Caco-2 (cell line): ENCODE measurements around the gene CYB561D2. TPM values are rescaled to one million over a fixed set of nuclear protein-coding genes. Genes with fewer than 3 reads are reported as not detected.
A peak's percentile ranks its signal among the peaks of the same experiment; 100 is the strongest.

Experiments used
- BruUV-seq: library from RNA; stranded (reverse); fragments of 400-500 nt; replicated peaks from 2 replicates; lab custom pipeline; 2021; lab: Mats Ljungman, UMichigan
- CTCF ChIA-PET: fragments of 300-600 bp; sonication (Branson Sonifier 250); formaldehyde crosslinking; loops from one replicate; lab custom pipeline; 2022; ENCODE audit warnings: antibody characterized with exemption; lab: Charles Lee
- POLR2A ChIA-PET: fragments of 300-600 bp; sonication (Branson Sonifier 250); formaldehyde crosslinking; loops from one replicate; lab custom pipeline; 2022; ENCODE audit warnings: antibody characterized with exemption; lab: Charles Lee
- DNase-seq, 2 experiments: peaks; one replicate each; pipeline versions ENCODE4 v3.0.0 to v3.0.0-alpha.2; 2020 to 2022
- H3K27me3 ChIP-seq: replicated peaks from 2 replicates; pipeline ENCODE4 v1.6.0; 2011; ENCODE audit warnings: low read length; ENCODE audit not compliant: control insufficient read depth, insufficient read depth
- H3K36me3 ChIP-seq: 2 replicates; pipeline ENCODE4 v1.5.1; 2011; ENCODE audit warnings: low read length; ENCODE audit not compliant: control insufficient read depth, insufficient read depth
- H3K4me1 ChIP-seq: fragments of 250-450 bp; sonication (Bioruptor Pico); 2 replicates; pipeline ENCODE4 v1.5.1; 2020; ENCODE audit warnings: mild to moderate bottlenecking
- H3K4me3 ChIP-seq: 2 replicates; pipeline ENCODE4 v1.5.1; 2011; ENCODE audit warnings: low read depth, mild to moderate bottlenecking, control low read depth, low read length
- H3K9me3 ChIP-seq: fragments of 250-450 bp; sonication (Bioruptor Pico); 2 replicates; pipeline ENCODE4 v1.5.1; 2020; ENCODE audit warnings: mild to moderate bottlenecking, moderate library complexity
- H3K27ac Mint-ChIP-seq: one replicate; pipeline ENCODE4 v1.8.0; 2022; ENCODE audit warnings: mixed read lengths; ENCODE audit not compliant: unreplicated experiment
- H3K27me3 Mint-ChIP-seq: one replicate; pipeline ENCODE4 v1.8.0; 2022; ENCODE audit warnings: mixed read lengths; ENCODE audit not compliant: insufficient read depth, unreplicated experiment
- H3K36me3 Mint-ChIP-seq: one replicate; pipeline ENCODE4 v1.8.0; 2022; ENCODE audit warnings: mild to moderate bottlenecking, mixed read lengths; ENCODE audit not compliant: insufficient read depth, unreplicated experiment
- H3K4me1 Mint-ChIP-seq: one replicate; pipeline ENCODE4 v1.8.0; 2022; ENCODE audit warnings: low read depth, mixed read lengths; ENCODE audit not compliant: unreplicated experiment
- H3K4me3 Mint-ChIP-seq: one replicate; pipeline ENCODE4 v1.8.0; 2022; ENCODE audit warnings: mild to moderate bottlenecking, moderate library complexity, mixed read lengths; ENCODE audit not compliant: unreplicated experiment
- H3K9me3 Mint-ChIP-seq: one replicate; pipeline ENCODE4 v1.8.0; 2022; ENCODE audit warnings: mixed read lengths; ENCODE audit not compliant: unreplicated experiment
- CTCF ChIP-seq, 2 experiments: fragments of 200-600 bp in 1 of 2; IDR thresholded peaks; 1 replicate in 1 of 2; 2 replicates in 1 of 2; pipeline versions ENCODE4 v1.5.1 to v1.8.0; 2011 to 2022; ENCODE audit warnings: antibody characterized with exemption in 1 of 2, control low read depth in 1 of 2, inconsistent platforms in 1 of 2, low read depth in 1 of 2, low read length in 1 of 2, mild to moderate bottlenecking in 1 of 2, moderate library complexity in 1 of 2; ENCODE audit not compliant: insufficient read depth in 1 of 2, severe bottlenecking in 1 of 2, unreplicated experiment in 1 of 2
- intact Hi-C: fragments of 100-400 bp; cut with micrococcal nuclease; formaldehyde crosslinking; loops from one replicate; pipeline ENCODE4 v1.10.0; 2022; ENCODE audit not compliant: unreplicated experiment
- total RNA-seq: library from RNA; stranded (reverse); gene quantifications from 2 replicates; pipeline ENCODE4 v1.2.3, GENCODE V29; 2022

Gene CYB561D2
- total RNA-seq, 1 experiment from 2014 or later, result 21.2 TPM

GRCh38 chr3:50317300-50317699, 33.4 kb upstream of the CYB561D2 start:
- Histone ChIP-seq H3K4me3 (no peak overlapping the region), H3K36me3 (peaks cover 4% of the 10 kb centered on the region), H3K4me1 (peaks cover 23% of the 10 kb centered on the region), H3K27me3 (no peaks in the 10 kb centered on the region), H3K9me3 (no peaks in the 10 kb centered on the region)
- Mint-ChIP-seq H3K36me3 (peaks cover 47% of the 10 kb centered on the region), H3K4me1 (peaks cover 17% of the 10 kb centered on the region), H3K4me3 (no peak overlapping the region), H3K9me3 (no peaks in the 10 kb centered on the region), H3K27ac (peak overlapping the region; percentile 82), H3K27me3 (no peaks in the 10 kb centered on the region)
- ChIA-PET POLR2A (interaction anchor here (1.0 kb wide), 1 partner anchor 20 kb away, joined by 4 read pairs; no protein-coding TSS in a partner anchor), CTCF (no interaction called here)
- TF ChIP-seq CTCF (IDR thresholded peaks at IDR 0.05; ENCODE audit: insufficient read depth in 1 of 2, low read depth in 1 of 2, low read length in 1 of 2, severe bottlenecking in 1 of 2, unreplicated experiment in 1 of 2), result no peak
- DNase-seq, result no peak
- BruUV-seq, result no TSS peak
- intact Hi-C loops, result no loop called here

- no peak overlapping the region for H3K27ac Mint-ChIP-seq
- H3K9me3 Mint-ChIP-seq, result no peaks in the 10 kb centered on the region
- no peak for DNase-seq
- peaks cover 47% of the 10 kb centered on the region for H3K36me3 Mint-ChIP-seq
- Histone ChIP-seq H3K4me3 (no peak overlapping the region), H3K4me1 (peaks cover 25% of the 10 kb centered on the region), H3K9me3 (no peaks in the 10 kb centered on the region), H3K27me3 (no peaks in the 10 kb centered on the region), H3K36me3 (peaks cover 4% of the 10 kb centered on the region)
- intact Hi-C loops, result no loop called here
- ChIA-PET CTCF (no interaction called here), POLR2A (no interaction called here)
- no peaks in the 10 kb centered on the region for H3K27me3 Mint-ChIP-seq
- H3K4me3 Mint-ChIP-seq, result no peak overlapping the region
- BruUV-seq, result no TSS peak
- peaks cover 17% of the 10 kb centered on the region for H3K4me1 Mint-ChIP-seq
- no peak for TF ChIP-seq CTCF (IDR thresholded peaks at IDR 0.05; ENCODE audit: insufficient read depth in 1 of 2, low read depth in 1 of 2, low read length in 1 of 2, severe bottlenecking in 1 of 2, unreplicated experiment in 1 of 2)
Measured at GRCh38 chr3:50318163-50318562, 32.5 kb upstream of the CYB561D2 start.

- Mint-ChIP-seq H3K27ac (no peak overlapping the region), H3K9me3 (no peaks in the 10 kb centered on the region), H3K36me3 (peaks cover 46% of the 10 kb centered on the region), H3K27me3 (no peaks in the 10 kb centered on the region), H3K4me1 (peaks cover 17% of the 10 kb centered on the region), H3K4me3 (no peak overlapping the region)
- POLR2A ChIA-PET, result no interaction called here
- H3K9me3 ChIP-seq, result no peaks in the 10 kb centered on the region
- no peak for DNase-seq
- peaks cover 4% of the 10 kb centered on the region for H3K36me3 ChIP-seq
- CTCF ChIA-PET, result no interaction called here
- H3K4me3 ChIP-seq, result no peak overlapping the region
- peaks cover 25% of the 10 kb centered on the region for H3K4me1 ChIP-seq
- no TSS peak for BruUV-seq
- intact Hi-C loops, result no loop called here
- no peak for TF ChIP-seq CTCF (IDR thresholded peaks at IDR 0.05; ENCODE audit: insufficient read depth in 1 of 2, low read depth in 1 of 2, low read length in 1 of 2, severe bottlenecking in 1 of 2, unreplicated experiment in 1 of 2)
- no peaks in the 10 kb centered on the region for H3K27me3 ChIP-seq
Measured at GRCh38 chr3:50318615-50319014, 32.0 kb upstream of the CYB561D2 start.
